ENCODE results near the gene USP5.

- TF ChIP-seq POLR2AphosphoS5 (IDR thresholded peaks at IDR 0.05; ENCODE audit: low read depth, low read length) = no peak
- TF ChIP-seq SIN3A (conservative IDR thresholded peaks at IDR 0.05 in 1 of 2, IDR thresholded peaks at IDR 0.05 in 1 of 2; ENCODE audit: low read depth in 1 of 2, low read length in 2 of 2) = no peak
- no peak for TF ChIP-seq POLR2A (IDR thresholded peaks at IDR 0.05; ENCODE audit: control extremely low read depth in 1 of 2, low read depth in 2 of 2, low read length in 2 of 2)
- TF ChIP-seq CHD7 (IDR thresholded peaks at IDR 0.05; ENCODE audit: insufficient replicate concordance, low read length) = no peak
Measured at GRCh38 chr12:6836851-6837250, 15.1 kb upstream of the USP5 start.

All from H1 (cell line).